Sigmoid colon (tissue), 7 donors: ENCODE measurements around the gene AIG1. TPM values are rescaled to one million over a fixed set of nuclear protein-coding genes. Genes with fewer than 3 reads are reported as not detected.

Source experiments
- DNase-seq: peaks from one replicate; pipeline ENCODE4 v3.0.0-alpha.2; 2019
- H3K27ac ChIP-seq, 4 donors: fragments of 200-600 bp; sonication (generic); one replicate each; pipeline ENCODE4 v1.5.1; 2016 to 2019; ENCODE audit warnings: mild to moderate bottlenecking in 1 of 4
- H3K27me3 ChIP-seq, 3 donors: fragments of 200-600 bp; sonication (generic); one replicate each; pipeline ENCODE4 v1.5.1; 2019; ENCODE audit warnings: mild to moderate bottlenecking in 1 of 3
- H3K36me3 ChIP-seq, 4 donors: fragments of 200-600 bp; sonication (generic); one replicate each; pipeline ENCODE4 v1.5.1; 2016 to 2019
- H3K4me1 ChIP-seq, 4 donors: fragments of 200-600 bp; sonication (generic); one replicate each; pipeline ENCODE4 v1.5.1; 2017 to 2019
- H3K4me3 ChIP-seq, 4 donors: fragments of 200-600 bp; sonication (generic); one replicate each; pipeline ENCODE4 v1.5.1; 2017 to 2019; ENCODE audit warnings: mild to moderate bottlenecking in 2 of 4, moderate library complexity in 1 of 4
- H3K9me3 ChIP-seq, 4 donors: fragments of 200-600 bp in 3 of 4; sonication (generic) in 3 of 4; one replicate each; pipeline versions ENCODE4 v1.5.1 to v1.6.1; 2013 to 2019
- EP300 ChIP-seq, 4 donors: sonication (generic); formaldehyde crosslinking; IDR thresholded peaks; one replicate each; pipeline ENCODE4 v1.6.1; 2017; ENCODE audit warnings: antibody characterized with exemption in 4 of 4
- POLR2A ChIP-seq, 2 donors: fragments of 450-650 bp; IDR thresholded peaks; one replicate each; pipeline ENCODE4 v1.6.1; 2016; ENCODE audit warnings: antibody characterized with exemption in 2 of 2, mild to moderate bottlenecking in 2 of 2, moderate library complexity in 2 of 2
- POLR2AphosphoS5 ChIP-seq, 4 donors: sonication (generic); formaldehyde crosslinking; IDR thresholded peaks; one replicate each; pipeline ENCODE4 v1.6.1; 2017; ENCODE audit warnings: antibody characterized with exemption in 4 of 4
- WGBS, 2 donors: extraction: QIAGEN DNeasy Blood & Tissue Kit; methylation state at CpG; one replicate each; pipeline ENCODE4 v1.1.7; 2013; 5-methylcytosine and 5-hydroxymethylcytosine counted together
- intact Hi-C: fragments of 100-400 bp; cut with DNase I; formaldehyde crosslinking; loops from one replicate; pipeline ENCODE4 v1.15.1; 2023
- polyA plus RNA-seq, 3 donors: library from polyadenylated mRNA; stranded (reverse); fragments of 200-250 nt; gene quantifications; one replicate each; pipeline ENCODE4 v1.2.3, GENCODE V29; 2013
- total RNA-seq, 4 donors: library from RNA; depleted of rRNA; stranded (reverse); fragments of >200 nt; gene quantifications; one replicate each; pipeline ENCODE4 v1.1.0, GENCODE V29; 2016
- TF ChIP-seq, protein P1 (sequence below), 4 experiments: fragments of 450-650 bp in 3 of 4; fragments of 200-600 bp in 1 of 4; IDR thresholded peaks; one replicate each; pipeline ENCODE4 v1.5.1; 2016 to 2019; ENCODE audit warnings: antibody characterized with exemption in 4 of 4, mild to moderate bottlenecking in 3 of 4, moderate library complexity in 2 of 4
- donor health status: healthy with polysubstance abuse.
- donor health status: Bipolar disorder and iron deficiency.
- donor health status: healthy.

Gene AIG1
- total and polyA plus RNA-seq, 7 donors: 10.9 to 30.7 (median 20.6) TPM

DNA sequence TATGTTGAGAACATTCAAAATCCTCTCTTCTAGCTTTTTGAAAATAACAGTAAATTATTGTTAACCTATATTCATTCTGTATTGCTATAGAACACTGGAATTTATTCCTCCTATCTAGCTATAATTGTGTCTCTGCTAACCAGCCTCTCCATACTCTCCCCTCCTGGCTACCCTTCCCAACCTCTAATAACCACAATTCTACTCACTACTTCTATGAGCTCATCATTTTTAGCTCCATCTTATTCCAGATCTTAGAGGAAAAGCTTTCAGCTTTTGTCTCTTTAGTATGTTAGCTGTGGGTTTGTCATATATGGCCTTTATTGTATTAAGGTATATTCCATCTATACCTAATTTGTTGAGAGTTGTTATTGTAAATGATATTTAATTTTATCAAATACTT lies 108.8 kb downstream of the AIG1 start:
- H3K4me1 ChIP-seq: no peaks in the 10 kb centered on the region
- TF ChIP-seq EP300 (IDR thresholded peaks at IDR 0.05) (no peak), POLR2A (IDR thresholded peaks at IDR 0.05) (no peak), POLR2AphosphoS5 (IDR thresholded peaks at IDR 0.05) (no peak)
- TF ChIP-seq, protein P1, sequence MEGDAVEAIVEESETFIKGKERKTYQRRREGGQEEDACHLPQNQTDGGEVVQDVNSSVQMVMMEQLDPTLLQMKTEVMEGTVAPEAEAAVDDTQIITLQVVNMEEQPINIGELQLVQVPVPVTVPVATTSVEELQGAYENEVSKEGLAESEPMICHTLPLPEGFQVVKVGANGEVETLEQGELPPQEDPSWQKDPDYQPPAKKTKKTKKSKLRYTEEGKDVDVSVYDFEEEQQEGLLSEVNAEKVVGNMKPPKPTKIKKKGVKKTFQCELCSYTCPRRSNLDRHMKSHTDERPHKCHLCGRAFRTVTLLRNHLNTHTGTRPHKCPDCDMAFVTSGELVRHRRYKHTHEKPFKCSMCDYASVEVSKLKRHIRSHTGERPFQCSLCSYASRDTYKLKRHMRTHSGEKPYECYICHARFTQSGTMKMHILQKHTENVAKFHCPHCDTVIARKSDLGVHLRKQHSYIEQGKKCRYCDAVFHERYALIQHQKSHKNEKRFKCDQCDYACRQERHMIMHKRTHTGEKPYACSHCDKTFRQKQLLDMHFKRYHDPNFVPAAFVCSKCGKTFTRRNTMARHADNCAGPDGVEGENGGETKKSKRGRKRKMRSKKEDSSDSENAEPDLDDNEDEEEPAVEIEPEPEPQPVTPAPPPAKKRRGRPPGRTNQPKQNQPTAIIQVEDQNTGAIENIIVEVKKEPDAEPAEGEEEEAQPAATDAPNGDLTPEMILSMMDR (IDR thresholded peaks at IDR 0.05): no peak
- H3K27me3 ChIP-seq: no peaks in the 10 kb centered on the region
- H3K9me3 ChIP-seq: no peaks in the 10 kb centered on the region
- no peak overlapping the region for H3K4me3 ChIP-seq
- no peak overlapping the region for H3K27ac ChIP-seq
- H3K36me3 ChIP-seq: peaks cover 0 to 10% (median 0%) of the 10 kb centered on the region in 4 donors
- DNase-seq: no peak
- intact Hi-C loops: no loop called here

DNA sequence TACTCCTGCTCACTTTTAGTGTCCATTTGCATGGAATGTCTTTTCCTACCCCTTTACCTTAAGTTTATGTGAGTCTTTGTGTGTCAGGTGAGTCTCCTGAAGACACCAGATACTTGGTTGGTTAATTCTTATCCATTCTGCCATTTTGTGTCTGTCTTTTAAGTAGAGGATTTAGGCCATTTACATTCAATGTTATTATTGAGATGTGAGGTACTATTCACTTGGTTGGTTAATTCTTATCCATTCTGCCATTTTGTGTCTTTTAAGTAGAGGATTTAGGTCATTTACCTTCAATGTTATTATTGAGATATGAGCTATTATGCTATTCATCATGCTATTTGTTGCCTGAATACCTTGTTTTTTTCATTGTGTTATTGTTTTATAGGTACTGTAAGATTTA lies 113.8 kb downstream of the AIG1 start:
- H3K27me3 ChIP-seq: no peaks in the 10 kb centered on the region
- H3K4me1 ChIP-seq: no peaks in the 10 kb centered on the region
- H3K27ac ChIP-seq: no peak overlapping the region
- no peaks in the 10 kb centered on the region for H3K36me3 ChIP-seq
- intact Hi-C loops: no loop called here
- DNase-seq: no peak
- no peak for TF ChIP-seq POLR2AphosphoS5 (IDR thresholded peaks at IDR 0.05)
- no peak for TF ChIP-seq EP300 (IDR thresholded peaks at IDR 0.05)
- TF ChIP-seq POLR2A (IDR thresholded peaks at IDR 0.05): no peak
- TF ChIP-seq, protein P1 (IDR thresholded peaks at IDR 0.05): no peak
- peaks cover 0 to 3% (median 0%) of the 10 kb centered on the region in 4 donors for H3K9me3 ChIP-seq
- no peak overlapping the region for H3K4me3 ChIP-seq

DNA sequence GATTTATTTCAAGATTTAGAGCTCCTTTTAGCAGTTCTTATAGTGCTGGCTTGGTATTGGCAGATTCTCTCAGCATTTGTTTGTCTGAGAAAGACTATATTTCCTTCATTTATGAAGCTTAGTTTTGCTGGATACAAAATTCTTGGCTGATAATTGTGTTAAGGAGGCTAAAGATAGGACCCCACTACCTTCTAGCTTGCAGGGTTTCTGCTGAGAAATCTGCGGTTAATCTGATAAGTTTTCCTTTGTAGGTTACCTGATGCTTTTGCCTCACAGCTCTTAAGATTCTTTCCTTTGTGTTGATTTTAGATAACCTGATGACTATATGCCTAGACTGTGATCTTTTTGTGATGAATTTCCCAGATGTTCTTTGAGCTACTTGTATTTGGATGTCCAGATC lies 114.3 kb downstream of the AIG1 start:
- H3K27ac ChIP-seq: no peak overlapping the region
- H3K4me1 ChIP-seq: no peaks in the 10 kb centered on the region
- H3K4me3 ChIP-seq: no peak overlapping the region
- H3K36me3 ChIP-seq: no peaks in the 10 kb centered on the region
- DNase-seq: no peak
- TF ChIP-seq POLR2A (IDR thresholded peaks at IDR 0.05) (no peak), POLR2AphosphoS5 (IDR thresholded peaks at IDR 0.05) (no peak), EP300 (IDR thresholded peaks at IDR 0.05) (no peak)
- TF ChIP-seq, protein P1 (IDR thresholded peaks at IDR 0.05): no peak
- no peaks in the 10 kb centered on the region for H3K27me3 ChIP-seq
- peaks cover 0 to 3% (median 0%) of the 10 kb centered on the region in 4 donors for H3K9me3 ChIP-seq
- WGBS, 2 donors: 98 to 100% methylated on average over 1 of the region's 1 CpG
- intact Hi-C loops: no loop called here

DNA sequence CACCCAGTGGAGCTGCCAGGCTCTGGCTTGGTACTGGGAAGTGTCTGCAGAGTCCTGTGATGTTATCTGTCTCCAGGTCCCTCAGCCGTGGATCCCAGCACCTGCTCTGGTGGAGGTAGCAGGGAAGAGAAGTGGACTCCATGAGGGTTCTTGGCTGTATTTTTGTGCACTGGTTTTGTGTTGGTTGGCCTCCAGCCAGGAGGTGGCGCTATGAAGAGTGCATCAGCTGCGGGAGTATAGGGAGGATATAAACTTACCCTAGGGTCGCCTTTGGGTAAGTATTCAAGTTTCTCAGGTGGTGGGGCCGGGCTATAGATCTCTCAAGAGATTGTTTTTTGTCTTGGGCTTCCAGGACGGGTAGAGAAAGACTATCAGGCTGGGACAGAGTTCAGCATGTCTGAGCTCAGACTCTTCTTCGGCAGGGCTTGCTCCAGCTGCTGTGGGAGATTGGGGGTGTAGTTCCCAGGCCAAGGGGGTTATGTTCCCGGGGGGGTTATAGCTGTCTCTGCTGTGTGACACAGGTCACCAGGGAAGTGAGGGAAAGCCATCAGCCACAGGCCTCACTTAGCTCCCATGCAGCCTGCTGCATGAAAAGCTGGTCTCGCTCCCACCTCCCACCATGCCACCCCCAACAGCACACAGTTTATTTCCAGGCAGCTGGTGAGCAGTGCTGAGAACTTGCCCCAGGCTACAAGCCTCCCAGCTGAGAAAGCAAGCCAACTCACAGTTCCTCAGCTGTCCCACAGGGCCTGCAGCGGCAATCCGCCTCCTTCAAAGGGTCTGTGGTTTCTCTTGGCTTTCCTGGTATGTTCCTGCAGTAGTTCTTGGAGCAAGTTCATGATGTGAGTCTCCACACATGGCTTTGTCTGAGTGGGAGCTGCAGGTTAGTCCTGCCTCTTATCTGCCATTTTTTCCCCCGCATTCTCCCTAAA lies 115.7 kb downstream of the AIG1 start:
- 96 to 97% methylated on average over 12 of the region's 12 CpGs for WGBS, 2 donors
- H3K27me3 ChIP-seq: no peaks in the 10 kb centered on the region
- intact Hi-C loops: no loop called here
- no peaks in the 10 kb centered on the region for H3K4me1 ChIP-seq
- H3K36me3 ChIP-seq: no peaks in the 10 kb centered on the region
- peaks cover 0 to 3% (median 0%) of the 10 kb centered on the region in 4 donors for H3K9me3 ChIP-seq
- no peak overlapping the region for H3K4me3 ChIP-seq
- DNase-seq: no peak
- no peak overlapping the region for H3K27ac ChIP-seq
- TF ChIP-seq, protein P1 (IDR thresholded peaks at IDR 0.05): no peak
- TF ChIP-seq EP300 (IDR thresholded peaks at IDR 0.05) (no peak), POLR2AphosphoS5 (IDR thresholded peaks at IDR 0.05) (no peak), POLR2A (IDR thresholded peaks at IDR 0.05) (no peak)
